Measurements from ENCODE around the gene DHH. TPM values are rescaled to one million over a fixed set of nuclear protein-coding genes. Genes with fewer than 3 reads are reported as not detected.
"Not testable (repeated sequence)": the region's sequence is repeated elsewhere in the genome, so short reads cannot be mapped to it uniquely, and the experiment has no call there.

The DHH gene
- total and polyA plus RNA-seq, 7 experiments from 2014 or later: 0.24 to 0.91 (median 0.76) TPM; not detected in 2

DNA sequence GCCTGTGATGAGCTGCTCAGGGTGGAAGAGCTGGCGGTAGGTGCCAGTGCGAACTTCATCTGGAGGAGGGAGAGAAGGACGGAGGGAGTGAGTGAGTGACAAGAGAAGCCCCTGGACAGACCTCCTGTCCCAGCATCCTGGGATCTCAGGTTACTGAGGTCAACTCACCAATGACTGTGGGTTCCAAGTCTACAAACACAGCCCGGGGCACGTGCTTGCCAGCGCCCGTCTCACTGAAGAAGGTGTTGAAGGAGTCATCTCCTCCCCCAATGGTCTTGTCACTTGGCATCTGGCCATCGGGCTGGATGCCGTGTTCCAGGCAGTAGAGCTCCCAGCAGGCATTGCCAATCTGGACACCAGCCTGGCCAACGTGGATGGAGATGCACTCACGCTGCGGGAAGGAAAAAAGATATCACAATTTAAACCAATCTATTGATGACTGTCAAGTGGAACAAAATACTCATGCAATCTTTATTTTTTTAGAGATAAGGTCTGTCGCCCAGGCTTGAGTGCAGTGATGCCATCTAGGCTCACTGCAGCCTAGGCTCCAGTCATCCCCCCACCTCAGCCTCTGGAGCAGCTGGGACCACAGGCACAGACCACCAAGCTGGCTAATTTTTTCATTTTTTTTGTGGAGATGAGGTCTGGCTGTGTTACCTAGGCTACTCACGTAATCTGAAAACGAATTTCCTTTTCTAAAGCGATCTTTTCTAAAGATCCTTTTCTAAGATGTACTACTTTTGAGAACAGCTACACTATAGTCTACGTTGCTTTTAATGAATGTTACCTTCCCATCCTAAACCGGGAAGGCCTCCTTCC, 34.9 kb upstream of the DHH start:
- Histone ChIP-seq H3K9me3 (ENCODE audit: control insufficient read depth in 2 of 3, low read length in 3 of 3) (no peaks in the 10 kb centered on the region), H3K27ac (ENCODE audit: low read depth, low read length) (peak overlapping the region; percentile 95), H3K36me3 (ENCODE audit: control insufficient read depth in 2 of 3, insufficient read depth in 3 of 3, low read length in 3 of 3) (peaks cover 14 to 33% (median 16%) of the 10 kb centered on the region in 3 experiments), H3K4me3 (ENCODE audit: low read length) (peak overlapping the region; percentile 92), H3K27me3 (ENCODE audit: control insufficient read depth in 2 of 2, insufficient read depth in 2 of 2, low read length in 2 of 2) (no peaks in the 10 kb centered on the region), H3K4me1 (ENCODE audit: control insufficient read depth in 2 of 2, insufficient read depth in 2 of 2, low read length in 2 of 2) (peaks cover 24 to 27% of the 10 kb centered on the region in 2 donors)
- DNase-seq (peak in 1 of 9 donors; percentile 23), ATAC-seq (no peak)
- Mint-ChIP-seq H3K27ac (peak overlapping the region; percentile 97 to 99 (median 99)), H3K36me3 (peaks cover 0 to 36% (median 21%) of the 10 kb centered on the region in 5 donors), H3K4me1 (peaks cover 24 to 61% (median 55%) of the 10 kb centered on the region in 7 donors), H3K4me3 (peak overlapping the region; percentile 95 to 99 (median 98)), H3K27me3 (peaks cover 0 to 7% (median 0%) of the 10 kb centered on the region in 5 donors), H3K9me3 (peaks cover 0 to 5% (median 0%) of the 10 kb centered on the region in 11 donors)
- ChIA-PET POLR2A (interaction anchor here (0.6 to 6.3 kb wide), 20 partner anchors 9 to 103 kb away, joined by 3 to 226 read pairs (median 14); partner anchors contain the start of genes DHH, LMBR1L, RHEBL1 and TUBA1A), CTCF (interaction anchor here (0.7 to 2.9 kb wide), 13 partner anchors 15 to 1005 kb away, joined by 3 to 19 read pairs (median 7); partner anchors contain the start of genes LMBR1L and TUBA1A)
- intact Hi-C loops (cut with micrococcal nuclease): loop anchor here (1.0 to 5.0 kb wide), 17 partner anchors 19 to 613 kb away; partner anchors contain the start of genes DDX23 (in 2 of the 2), KMT2D (in 2 of the 2), LMBR1L (in 2 of the 2) and PRKAG1 (in 2 of the 2)

DNA sequence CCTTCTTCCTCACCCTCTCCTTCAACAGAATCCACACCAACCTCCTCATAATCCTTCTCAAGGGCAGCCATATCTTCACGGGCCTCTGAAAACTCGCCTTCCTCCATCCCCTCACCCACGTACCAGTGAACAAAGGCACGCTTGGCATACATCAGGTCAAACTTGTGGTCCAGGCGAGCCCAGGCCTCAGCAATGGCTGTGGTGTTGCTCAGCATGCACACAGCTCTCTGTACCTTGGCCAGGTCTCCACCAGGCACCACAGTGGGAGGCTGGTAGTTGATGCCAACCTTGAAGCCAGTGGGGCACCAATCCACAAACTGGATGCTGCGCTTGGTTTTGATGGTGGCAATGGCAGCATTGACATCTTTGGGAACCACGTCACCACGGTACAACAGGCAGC, 33.4 kb upstream of the DHH start:
- H3K4me1 Mint-ChIP-seq: peaks cover 21 to 51% (median 46%) of the 10 kb centered on the region in 7 donors

DNA sequence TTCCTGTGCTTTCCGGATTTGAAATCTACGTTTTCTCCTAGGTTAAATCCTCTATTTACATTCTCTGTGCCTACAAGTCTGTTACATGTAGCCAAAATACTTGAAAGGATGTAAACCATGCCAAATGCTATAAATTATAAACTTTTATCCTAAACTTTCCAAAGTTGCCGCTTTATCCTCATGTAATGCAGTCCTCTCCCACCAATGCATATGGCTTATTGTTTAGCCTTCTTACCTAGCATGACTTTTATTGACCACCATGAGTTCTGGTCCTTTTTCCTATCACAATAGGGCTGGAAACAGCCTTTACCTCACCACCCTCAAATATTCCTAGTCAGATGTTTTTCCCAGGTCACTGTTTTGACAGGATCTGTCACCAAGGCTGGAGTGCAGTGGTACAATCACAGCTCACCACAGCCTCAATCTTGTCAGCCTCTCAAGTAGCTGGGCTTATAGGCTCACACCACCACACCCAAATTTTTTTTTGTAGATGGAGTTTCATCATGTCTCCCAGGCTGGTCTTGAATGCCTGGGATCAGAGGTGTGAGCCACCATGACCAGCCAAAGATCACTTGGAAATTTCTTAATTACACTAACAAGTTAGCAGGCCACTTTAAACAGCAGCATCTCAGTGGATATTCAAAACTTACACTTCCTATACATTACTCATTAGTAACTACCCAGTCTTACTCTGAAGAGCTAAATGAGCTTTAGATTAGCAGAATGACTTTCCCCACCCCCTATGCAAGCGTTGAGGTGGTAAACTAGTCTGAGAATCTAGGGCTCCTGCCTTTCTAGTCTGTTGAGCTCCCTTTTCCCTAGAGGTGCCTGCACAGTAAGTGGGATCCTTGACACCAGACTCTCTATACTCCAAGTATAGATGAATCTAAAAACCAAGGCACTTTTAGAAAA, 32.5 kb upstream of the DHH start:
- Histone ChIP-seq H3K4me3 (ENCODE audit: low read length) (no peak overlapping the region), H3K9me3 (ENCODE audit: control insufficient read depth in 2 of 3, low read length in 3 of 3) (no peaks in the 10 kb centered on the region), H3K4me1 (ENCODE audit: control insufficient read depth in 2 of 2, insufficient read depth in 2 of 2, low read length in 2 of 2) (peaks cover 20 to 24% of the 10 kb centered on the region in 2 donors), H3K27ac (ENCODE audit: low read depth, low read length) (peak overlapping the region; percentile 34), H3K27me3 (ENCODE audit: control insufficient read depth in 2 of 2, insufficient read depth in 2 of 2, low read length in 2 of 2) (no peaks in the 10 kb centered on the region), H3K36me3 (ENCODE audit: control insufficient read depth in 2 of 3, insufficient read depth in 3 of 3, low read length in 3 of 3) (peaks cover 14 to 33% (median 16%) of the 10 kb centered on the region in 3 experiments)
- ATAC-seq (no peak), DNase-seq (no peak)
- ChIA-PET CTCF (interaction anchor here (0.7 to 1.1 kb wide), 3 partner anchors 39 to 72 kb away, joined by 3 to 7 read pairs (median 3); no protein-coding TSS in a partner anchor), POLR2A (interaction anchor here (0.8 to 1.0 kb wide), 3 partner anchors 10 to 16 kb away, joined by 3 read pairs; partner anchors contain the start of gene LMBR1L)
- Mint-ChIP-seq H3K27me3 (peaks cover 0 to 7% (median 0%) of the 10 kb centered on the region in 5 donors), H3K4me1 (peaks cover 21 to 43% (median 41%) of the 10 kb centered on the region in 7 donors), H3K4me3 (peak overlapping the region in 8 of 10 donors; percentile 4 to 42 (median 24)), H3K36me3 (peaks cover 0 to 36% (median 21%) of the 10 kb centered on the region in 5 donors), H3K27ac (peak overlapping the region in 8 of 9 donors; percentile 71 to 93 (median 80)), H3K9me3 (peaks cover 0 to 5% (median 0%) of the 10 kb centered on the region in 11 donors)
- intact Hi-C loops (cut with micrococcal nuclease): no loop called here

More for the DNA sequence above, 33.4 kb upstream of the DHH start:
- H3K9me3 Mint-ChIP-seq; DNase-seq; intact Hi-C loops (cut with micrococcal nuclease); H3K4me3 ChIP-seq (ENCODE audit: low read length); H3K9me3 ChIP-seq (ENCODE audit: control insufficient read depth in 2 of 3, low read length in 3 of 3); H3K27me3 ChIP-seq (ENCODE audit: control insufficient read depth in 2 of 2, insufficient read depth in 2 of 2, low read length in 2 of 2); H3K27ac ChIP-seq (ENCODE audit: low read depth, low read length); ATAC-seq; H3K27me3 Mint-ChIP-seq: not testable (repeated sequence)
- Mint-ChIP-seq H3K36me3 (peaks cover 0 to 36% (median 21%) of the 10 kb centered on the region in 5 donors), H3K27ac (peak overlapping the region in 8 of 9 donors; percentile 18 to 88 (median 76)), H3K4me3 (peak overlapping the region in 7 of 10 donors; percentile 15 to 42 (median 27))
- Histone ChIP-seq H3K36me3 (ENCODE audit: control insufficient read depth in 2 of 3, insufficient read depth in 3 of 3, low read length in 3 of 3) (peaks cover 14 to 33% (median 16%) of the 10 kb centered on the region in 3 experiments), H3K4me1 (ENCODE audit: control insufficient read depth in 2 of 2, insufficient read depth in 2 of 2, low read length in 2 of 2) (peaks cover 24 to 27% of the 10 kb centered on the region in 2 donors)
- POLR2A ChIA-PET: interaction anchor here (1.0 kb wide), 2 partner anchors 11 to 17 kb away, joined by 3 read pairs; partner anchors contain the start of gene LMBR1L
- CTCF ChIA-PET: interaction anchor here (1.0 to 1.1 kb wide), 2 partner anchors 40 to 62 kb away, joined by 3 to 7 read pairs; no protein-coding TSS in a partner anchor

DNA sequence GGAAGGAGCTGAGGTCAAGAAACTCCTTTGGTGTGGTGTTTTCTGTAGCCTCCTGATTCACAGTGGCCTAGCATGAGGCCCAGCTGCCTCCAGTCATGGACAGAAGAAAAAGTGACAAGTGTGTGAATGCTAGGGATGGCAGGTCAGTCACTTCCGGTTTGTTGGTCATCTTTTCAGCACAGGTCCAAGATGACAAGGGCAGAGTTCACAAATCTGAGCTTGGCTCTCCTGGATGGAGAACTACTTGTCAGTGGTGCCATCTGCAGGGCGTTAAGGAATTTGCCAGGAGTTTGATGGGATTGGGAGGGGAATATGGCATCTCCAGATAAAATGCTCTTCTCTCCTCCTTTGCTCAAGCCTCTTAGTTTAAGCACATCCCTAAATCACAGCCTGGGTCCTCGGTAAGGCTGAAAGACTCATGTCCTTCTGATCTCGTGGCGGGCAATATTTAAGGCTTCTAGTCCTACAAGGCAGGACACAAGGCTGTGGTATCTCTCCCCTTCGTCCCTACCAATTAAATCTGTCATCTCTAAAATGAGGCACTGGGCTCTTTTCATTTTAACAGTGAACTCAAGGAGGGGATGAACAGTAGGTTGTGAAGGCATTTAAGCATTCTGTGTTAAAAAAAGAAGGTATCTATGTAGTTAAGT, 26.6 kb upstream of the DHH start:
- Mint-ChIP-seq H3K9me3 (no peaks in the 10 kb centered on the region), H3K27me3 (peaks cover 0 to 8% (median 0%) of the 10 kb centered on the region in 5 donors), H3K27ac (no peak overlapping the region), H3K4me1 (peaks cover 0 to 5% (median 0%) of the 10 kb centered on the region in 7 donors), H3K36me3 (no peaks in the 10 kb centered on the region), H3K4me3 (no peak overlapping the region)
- DNase-seq (no peak), ATAC-seq (peak; percentile 20)
- ChIA-PET POLR2A (interaction anchor here (0.7 to 0.8 kb wide), 2 partner anchors 9 to 131 kb away, joined by 3 to 6 read pairs; no protein-coding TSS in a partner anchor), CTCF (interaction anchor here (1.1 kb wide), 1 partner anchor 34 kb away, joined by 3 read pairs; no protein-coding TSS in a partner anchor)
- H3K9me3 ChIP-seq (ENCODE audit: control insufficient read depth in 2 of 3, low read length in 3 of 3): no peaks in the 10 kb centered on the region
- no peak overlapping the region for H3K27ac ChIP-seq (ENCODE audit: low read depth, low read length)
- intact Hi-C loops (cut with micrococcal nuclease): no loop called here
- H3K4me3 ChIP-seq (ENCODE audit: low read length): no peak overlapping the region
- no peaks in the 10 kb centered on the region for H3K4me1 ChIP-seq (ENCODE audit: control insufficient read depth in 2 of 2, insufficient read depth in 2 of 2, low read length in 2 of 2)
- H3K27me3 ChIP-seq (ENCODE audit: control insufficient read depth in 2 of 2, insufficient read depth in 2 of 2, low read length in 2 of 2): no peaks in the 10 kb centered on the region
- no peaks in the 10 kb centered on the region for H3K36me3 ChIP-seq (ENCODE audit: control insufficient read depth in 2 of 3, insufficient read depth in 3 of 3, low read length in 3 of 3)

DNA sequence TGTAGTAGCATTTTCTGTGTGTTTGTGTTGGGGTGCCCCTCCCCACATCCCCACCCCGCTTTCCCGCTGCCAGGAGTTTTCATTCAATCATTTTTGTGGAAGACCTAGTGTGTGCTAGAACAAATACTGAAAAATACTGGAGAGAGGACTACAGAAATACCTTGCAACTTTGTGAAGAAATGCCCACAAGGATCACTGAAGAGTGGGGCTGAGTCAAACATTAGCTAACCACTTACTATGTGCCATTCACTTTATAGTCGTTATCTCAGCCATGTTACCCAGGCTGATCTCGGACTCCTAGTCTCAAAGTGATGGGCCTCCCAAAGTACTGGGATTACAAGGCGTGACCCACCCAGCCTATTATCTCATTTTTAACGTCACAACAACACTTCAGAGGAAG, 16.6 kb upstream of the DHH start:
- Mint-ChIP-seq H3K27ac (peak overlapping the region; percentile 96 to 99 (median 99)), H3K36me3 (peaks cover 0 to 7% (median 3%) of the 10 kb centered on the region in 5 donors)
- H3K27ac ChIP-seq (ENCODE audit: low read depth, low read length): peak overlapping the region; percentile 95

More for the DNA sequence above, 16.6 kb upstream of the DHH start:
- peak overlapping the region; percentile 76 for H3K4me3 ChIP-seq (ENCODE audit: low read length)
- Mint-ChIP-seq H3K4me3 (peak overlapping the region; percentile 95 to 100 (median 98)), H3K27me3 (no peaks in the 10 kb centered on the region), H3K4me1 (peaks cover 14 to 44% (median 39%) of the 10 kb centered on the region in 7 donors), H3K9me3 (no peaks in the 10 kb centered on the region)
- H3K27me3 ChIP-seq (ENCODE audit: control insufficient read depth in 2 of 2, insufficient read depth in 2 of 2, low read length in 2 of 2): no peaks in the 10 kb centered on the region
- ChIA-PET CTCF (interaction anchor here (1.4 to 3.9 kb wide), 3 partner anchors 10 to 124 kb away, joined by 3 to 18 read pairs (median 16); partner anchors contain the start of gene TUBA1B), POLR2A (interaction anchor here (0.6 to 8.5 kb wide), 10 partner anchors 12 to 131 kb away, joined by 3 to 150 read pairs (median 8); partner anchors contain the start of genes DHH, TUBA1A and TUBA1B)
- no peak for ATAC-seq
- intact Hi-C loops (cut with micrococcal nuclease): loop anchor here (2.0 to 5.0 kb wide), 4 partner anchors 22 to 394 kb away; partner anchors contain the start of genes CCNT1 (in 1 of the 2), DDX23 (in 1 of the 2) and RND1 (in 1 of the 2)
- DNase-seq: no peak
- H3K4me1 ChIP-seq (ENCODE audit: control insufficient read depth in 2 of 2, insufficient read depth in 2 of 2, low read length in 2 of 2): peaks cover 14 to 19% of the 10 kb centered on the region in 2 donors
- no peaks in the 10 kb centered on the region for H3K9me3 ChIP-seq (ENCODE audit: control insufficient read depth in 2 of 3, low read length in 3 of 3)
- peaks cover 0 to 20% (median 0%) of the 10 kb centered on the region in 3 experiments for H3K36me3 ChIP-seq (ENCODE audit: control insufficient read depth in 2 of 3, insufficient read depth in 3 of 3, low read length in 3 of 3)

Data from naive thymus-derived CD4-positive, alpha-beta T cell (primary cell).